Measurements from ENCODE around the gene ATOX1. TPM values are rescaled to one million over a fixed set of nuclear protein-coding genes. Genes with fewer than 3 reads are reported as not detected.

The ATOX1 gene
- total RNA-seq, 1 donor: 66.6 TPM

DNA sequence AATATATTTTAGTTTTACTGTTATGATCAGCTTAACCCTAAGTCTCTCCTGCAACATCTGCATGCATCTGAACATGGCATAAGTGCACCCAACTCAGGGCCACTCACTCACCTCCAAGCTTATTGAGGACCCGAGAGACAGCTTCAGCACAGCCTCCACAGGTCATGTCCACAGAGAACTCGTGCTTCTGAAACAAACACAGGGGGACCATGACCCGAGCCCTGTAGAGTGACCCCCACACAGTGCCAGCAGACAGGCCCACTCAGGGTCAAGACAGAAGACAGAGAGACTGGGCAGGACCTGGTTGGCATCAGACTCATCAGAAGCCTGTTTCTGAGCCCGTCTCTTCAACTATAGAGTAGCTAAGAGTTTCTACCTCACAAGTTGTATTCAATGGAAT is 6.8 kb downstream of the ATOX1 start:
- H3K4me3 ChIP-seq (ENCODE audit: low read depth, low read length): no peak overlapping the region
- no peak for TF ChIP-seq CTCF (IDR thresholded peaks at IDR 0.05; ENCODE audit: insufficient read depth, low read length)
- no peak for DNase-seq (ENCODE audit: low read depth)

- no peak overlapping the region for H3K4me3 ChIP-seq (ENCODE audit: low read depth, low read length)
- peak; percentile 48 for DNase-seq (ENCODE audit: low read depth)
These were observed 7.3 kb downstream of the ATOX1 start for GRCh38 chr5:151751091-151751490.

GRCh38 chr5:151750121-151750520 is 8.3 kb downstream of the ATOX1 start:
- no peak for DNase-seq (ENCODE audit: low read depth)
- no peak for TF ChIP-seq CTCF (IDR thresholded peaks at IDR 0.05; ENCODE audit: insufficient read depth, low read length)
- H3K4me3 ChIP-seq (ENCODE audit: low read depth, low read length): no peak overlapping the region

More at GRCh38 chr5:151751091-151751490, 7.3 kb downstream of the ATOX1 start:
- TF ChIP-seq CTCF (IDR thresholded peaks at IDR 0.05; ENCODE audit: insufficient read depth, low read length): no peak

- no peak for TF ChIP-seq CTCF (IDR thresholded peaks at IDR 0.05; ENCODE audit: insufficient read depth, low read length)
- DNase-seq (ENCODE audit: low read depth): peak; percentile 91
- H3K4me3 ChIP-seq (ENCODE audit: low read depth, low read length): no peak overlapping the region
These were observed 13.2 kb downstream of the ATOX1 start for GRCh38 chr5:151745071-151745705.

- peak; percentile 33 for DNase-seq (ENCODE audit: low read depth)
These were observed 14.9 kb downstream of the ATOX1 start for GRCh38 chr5:151743530-151743929.

GRCh38 chr5:151742870-151743294 is 15.5 kb downstream of the ATOX1 start:
- peak; percentile 78 for TF ChIP-seq CTCF (IDR thresholded peaks at IDR 0.05; ENCODE audit: insufficient read depth, low read length)
- no peak overlapping the region for H3K4me3 ChIP-seq (ENCODE audit: low read depth, low read length)
- DNase-seq (ENCODE audit: low read depth): peak; percentile 79

More at GRCh38 chr5:151743530-151743929, 14.9 kb downstream of the ATOX1 start:
- TF ChIP-seq CTCF (IDR thresholded peaks at IDR 0.05; ENCODE audit: insufficient read depth, low read length): peak; percentile 19
- no peak overlapping the region for H3K4me3 ChIP-seq (ENCODE audit: low read depth, low read length)
